K562 (cell line): ENCODE measurements around the gene CNIH1. TPM values are rescaled to one million over a fixed set of nuclear protein-coding genes. Genes with fewer than 3 reads are reported as not detected.

Experiments
- ETV1 ChIP-seq: fragments of 450-650 bp; conservative IDR thresholded peaks from 2 replicates; pipeline ENCODE4 v1.6.1; 2016; ENCODE audit warnings: missing genetic modification characterization, control low read depth, low read depth, missing compliant biosample characterization
- JUNB ChIP-seq: fragments of 450-650 bp; formaldehyde crosslinking; conservative IDR thresholded peaks from 2 replicates; pipeline ENCODE4 v1.4.0; 2020; ENCODE audit warnings: mild to moderate bottlenecking
- KLF6 ChIP-seq: fragments of 250-450 bp; sonication (Bioruptor Pico); IDR thresholded peaks from 2 replicates; pipeline ENCODE4 v1.4.0; 2020; ENCODE audit warnings: mild to moderate bottlenecking, moderate library complexity, borderline replicate concordance
- NFYB ChIP-seq: IDR thresholded peaks from 2 replicates; pipeline ENCODE4 v1.6.1; 2011; ENCODE audit warnings: mild to moderate bottlenecking, moderate library complexity; ENCODE audit not compliant: insufficient read length; ENCODE audit errors: extremely low read depth
- PRMT5 ChIP-seq: sonication (generic); formaldehyde crosslinking; IDR thresholded peaks from 2 replicates; pipeline ENCODE4 v1.5.0; 2020; ENCODE audit warnings: missing genetic modification reagents
- PTRF ChIP-seq: fragments of 450-650 bp; IDR thresholded peaks from 2 replicates; pipeline ENCODE4 v1.6.1; 2016; ENCODE audit warnings: mild to moderate bottlenecking, missing genetic modification characterization, missing compliant biosample characterization
- ZC3H8 ChIP-seq: fragments of 450-650 bp; IDR thresholded peaks from 2 replicates; pipeline ENCODE4 v1.6.1; 2017
- ZNF384 ChIP-seq: IDR thresholded peaks from 2 replicates; pipeline ENCODE4 v1.6.1; 2012; ENCODE audit warnings: low read depth, low read length, improper control_type of control experiment
- ZNF778 ChIP-seq: fragments of 450-650 bp; formaldehyde crosslinking; IDR thresholded peaks from 2 replicates; pipeline ENCODE4 v1.4.0; 2020; ENCODE audit warnings: mild to moderate bottlenecking, moderate library complexity
- polyA plus RNA-seq, 8 experiments: library from polyadenylated mRNA; depleted of rRNA in 4 of 8; stranded (reverse) in 5 of 8; unstranded in 3 of 8; fragments of >200 nt; fragmentation: Nextera tagmentation in 2 of 8; fragmentation: Illumina TruSeq in 1 of 8; extraction: Ambion mirVana in 2 of 8; extraction: Trizol in 1 of 8; gene quantifications; 2 replicates each; pipeline versions ENCODE4 v1.2.1 to v1.2.3, GENCODE V29; 2011 to 2014; ENCODE audit warnings: inconsistent platforms in 1 of 8, missing spikeins in 1 of 8
- total RNA-seq, 7 experiments: library from RNA; depleted of rRNA in 6 of 7; stranded (reverse); fragments of >200 nt in 6 of 7; fragmentation: Illumina TruSeq in 2 of 7; extraction: Trizol in 2 of 7; gene quantifications; 2 replicates each; pipeline versions ENCODE4 v1.2.1 to v1.2.3, GENCODE V29; 2011 to 2021; ENCODE audit warnings: low replicate concordance in 1 of 7
- TF ChIP-seq, protein P1 (sequence below): sonication (generic); formaldehyde crosslinking; IDR thresholded peaks from 2 replicates; pipeline ENCODE4 v1.8.1; 2022; ENCODE audit warnings: missing genetic modification reagents
- TF ChIP-seq, protein P2 (sequence below): fragments of 250-450 bp; sonication (Bioruptor Pico); IDR thresholded peaks from 2 replicates; pipeline ENCODE4 v1.9.0; 2021; ENCODE audit warnings: mild to moderate bottlenecking, inconsistent platforms
- TF ChIP-seq, protein P3 (sequence below): sonication (generic); formaldehyde crosslinking; IDR thresholded peaks from 2 replicates; pipeline ENCODE4 v1.8.1; 2023; ENCODE audit warnings: mild to moderate bottlenecking, missing genetic modification reagents
- TF ChIP-seq, protein P4 (sequence below): sonication (generic); formaldehyde crosslinking; IDR thresholded peaks from 2 replicates; pipeline ENCODE4 v1.9.0; 2022; ENCODE audit warnings: mild to moderate bottlenecking, missing genetic modification reagents

The CNIH1 gene
- total and polyA plus RNA-seq, 9 of the 15 experiments (the other 6 are each of a cell fraction or from before 2014, with no cell fraction given), result 13.9 to 283 (median 77.3) TPM

DNA sequence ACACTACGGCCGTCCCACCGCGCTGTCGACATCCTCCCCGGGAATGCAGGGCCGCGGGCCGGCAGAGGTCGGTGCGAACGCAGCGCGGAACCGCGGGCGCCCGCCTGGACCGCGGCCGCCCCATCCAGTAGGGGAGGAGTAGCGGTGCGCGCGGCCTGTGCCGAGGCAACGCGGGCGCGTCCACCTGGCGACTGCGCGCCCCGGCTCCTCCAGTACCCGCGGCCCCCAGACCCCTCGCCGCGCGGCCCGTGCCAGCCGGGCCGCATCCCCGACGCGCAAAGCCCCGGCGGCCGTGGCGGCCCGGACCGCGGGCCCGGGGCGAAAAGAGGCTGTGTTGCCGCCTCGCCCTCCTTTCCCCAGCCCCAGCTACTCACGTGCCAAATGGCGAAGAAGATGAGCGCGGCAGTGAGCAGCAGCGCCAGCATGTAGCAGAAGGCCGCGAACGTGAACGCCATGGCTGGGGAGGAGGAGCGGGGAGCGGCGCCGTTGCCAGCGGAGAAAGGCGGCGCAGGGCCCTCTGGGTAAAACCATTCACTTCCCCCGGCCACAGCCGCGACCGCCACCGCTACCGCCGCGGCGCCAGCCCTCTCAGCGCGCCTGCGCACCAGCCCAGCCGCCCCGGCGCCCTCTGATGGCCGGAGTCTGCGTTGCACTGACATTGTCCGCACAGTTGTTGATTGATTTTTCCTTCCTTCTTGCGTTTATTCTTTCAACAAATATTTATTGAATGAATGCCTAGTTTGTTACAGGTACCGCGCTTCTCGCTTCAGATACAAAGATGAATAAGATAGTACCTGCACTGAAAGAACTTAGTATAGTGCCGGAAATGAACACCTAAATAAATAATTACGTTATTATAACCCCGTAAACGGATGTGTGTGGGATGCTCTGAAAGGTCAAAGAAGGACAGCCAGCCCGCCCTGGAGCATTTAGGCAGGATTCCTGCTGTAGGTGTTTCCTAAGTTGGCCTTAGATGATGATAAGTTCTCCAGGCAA, at the start of gene CNIH1 (continued):
- no peak for TF ChIP-seq NFYB
- TF ChIP-seq PRMT5 (CRISPR knock-in tag), result no peak
- TF ChIP-seq, protein P1, sequence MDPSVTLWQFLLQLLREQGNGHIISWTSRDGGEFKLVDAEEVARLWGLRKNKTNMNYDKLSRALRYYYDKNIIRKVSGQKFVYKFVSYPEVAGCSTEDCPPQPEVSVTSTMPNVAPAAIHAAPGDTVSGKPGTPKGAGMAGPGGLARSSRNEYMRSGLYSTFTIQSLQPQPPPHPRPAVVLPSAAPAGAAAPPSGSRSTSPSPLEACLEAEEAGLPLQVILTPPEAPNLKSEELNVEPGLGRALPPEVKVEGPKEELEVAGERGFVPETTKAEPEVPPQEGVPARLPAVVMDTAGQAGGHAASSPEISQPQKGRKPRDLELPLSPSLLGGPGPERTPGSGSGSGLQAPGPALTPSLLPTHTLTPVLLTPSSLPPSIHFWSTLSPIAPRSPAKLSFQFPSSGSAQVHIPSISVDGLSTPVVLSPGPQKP, result no peak
- no peak for TF ChIP-seq JUNB (CRISPR knock-in tag)
- TF ChIP-seq ZNF384, result no peak
- TF ChIP-seq ETV1 (tag), result peak; percentile 45; the same call in 1 of the 2 replicates
- TF ChIP-seq, protein P2, sequence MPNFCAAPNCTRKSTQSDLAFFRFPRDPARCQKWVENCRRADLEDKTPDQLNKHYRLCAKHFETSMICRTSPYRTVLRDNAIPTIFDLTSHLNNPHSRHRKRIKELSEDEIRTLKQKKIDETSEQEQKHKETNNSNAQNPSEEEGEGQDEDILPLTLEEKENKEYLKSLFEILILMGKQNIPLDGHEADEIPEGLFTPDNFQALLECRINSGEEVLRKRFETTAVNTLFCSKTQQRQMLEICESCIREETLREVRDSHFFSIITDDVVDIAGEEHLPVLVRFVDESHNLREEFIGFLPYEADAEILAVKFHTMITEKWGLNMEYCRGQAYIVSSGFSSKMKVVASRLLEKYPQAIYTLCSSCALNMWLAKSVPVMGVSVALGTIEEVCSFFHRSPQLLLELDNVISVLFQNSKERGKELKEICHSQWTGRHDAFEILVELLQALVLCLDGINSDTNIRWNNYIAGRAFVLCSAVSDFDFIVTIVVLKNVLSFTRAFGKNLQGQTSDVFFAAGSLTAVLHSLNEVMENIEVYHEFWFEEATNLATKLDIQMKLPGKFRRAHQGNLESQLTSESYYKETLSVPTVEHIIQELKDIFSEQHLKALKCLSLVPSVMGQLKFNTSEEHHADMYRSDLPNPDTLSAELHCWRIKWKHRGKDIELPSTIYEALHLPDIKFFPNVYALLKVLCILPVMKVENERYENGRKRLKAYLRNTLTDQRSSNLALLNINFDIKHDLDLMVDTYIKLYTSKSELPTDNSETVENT (CRISPR knock-in tag), result peak; percentile 39; the same call in 1 of the 2 replicates
- TF ChIP-seq, protein P3, sequence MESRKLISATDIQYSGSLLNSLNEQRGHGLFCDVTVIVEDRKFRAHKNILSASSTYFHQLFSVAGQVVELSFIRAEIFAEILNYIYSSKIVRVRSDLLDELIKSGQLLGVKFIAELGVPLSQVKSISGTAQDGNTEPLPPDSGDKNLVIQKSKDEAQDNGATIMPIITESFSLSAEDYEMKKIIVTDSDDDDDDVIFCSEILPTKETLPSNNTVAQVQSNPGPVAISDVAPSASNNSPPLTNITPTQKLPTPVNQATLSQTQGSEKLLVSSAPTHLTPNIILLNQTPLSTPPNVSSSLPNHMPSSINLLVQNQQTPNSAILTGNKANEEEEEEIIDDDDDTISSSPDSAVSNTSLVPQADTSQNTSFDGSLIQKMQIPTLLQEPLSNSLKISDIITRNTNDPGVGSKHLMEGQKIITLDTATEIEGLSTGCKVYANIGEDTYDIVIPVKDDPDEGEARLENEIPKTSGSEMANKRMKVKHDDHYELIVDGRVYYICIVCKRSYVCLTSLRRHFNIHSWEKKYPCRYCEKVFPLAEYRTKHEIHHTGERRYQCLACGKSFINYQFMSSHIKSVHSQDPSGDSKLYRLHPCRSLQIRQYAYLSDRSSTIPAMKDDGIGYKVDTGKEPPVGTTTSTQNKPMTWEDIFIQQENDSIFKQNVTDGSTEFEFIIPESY (CRISPR knock-in tag), result no peak
- TF ChIP-seq KLF6 (CRISPR knock-in tag), result no peak
- TF ChIP-seq, protein P4, sequence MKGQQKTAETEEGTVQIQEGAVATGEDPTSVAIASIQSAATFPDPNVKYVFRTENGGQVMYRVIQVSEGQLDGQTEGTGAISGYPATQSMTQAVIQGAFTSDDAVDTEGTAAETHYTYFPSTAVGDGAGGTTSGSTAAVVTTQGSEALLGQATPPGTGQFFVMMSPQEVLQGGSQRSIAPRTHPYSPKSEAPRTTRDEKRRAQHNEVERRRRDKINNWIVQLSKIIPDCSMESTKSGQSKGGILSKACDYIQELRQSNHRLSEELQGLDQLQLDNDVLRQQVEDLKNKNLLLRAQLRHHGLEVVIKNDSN, result no peak
- no peak for TF ChIP-seq ZC3H8
- TF ChIP-seq PTRF (tag), result no peak
- TF ChIP-seq ZNF778 (CRISPR knock-in tag), result no peak
- TF ChIP-seq, all 486 proteins: peak for 87
